ENCODE measurements around the gene MED19.

MED19 gene

DNA sequence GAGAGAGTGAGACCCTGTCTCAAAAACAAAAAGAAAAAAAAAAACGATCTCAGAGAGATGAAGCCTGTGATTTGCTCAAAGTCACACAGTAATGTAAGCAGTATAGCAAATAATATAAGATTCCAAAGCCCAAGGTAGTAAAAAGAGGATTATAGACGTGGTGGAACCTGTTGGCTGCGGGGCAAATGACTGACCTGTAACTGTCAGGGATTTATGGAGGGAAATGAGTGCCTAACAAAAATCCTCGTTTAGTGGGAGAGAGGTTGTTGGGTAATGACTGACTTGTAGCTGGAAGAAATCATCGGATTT is 55.2 kb downstream of the MED19 start:
- Histone ChIP-seq H3K79me2 (ENCODE audit: insufficient read depth, low read length) (peaks cover 36% of the 10 kb centered on the region), H2AFZ (ENCODE audit: low read length) (peak overlapping the region; percentile 72; the same call in 1 of the 2 replicates), H3K36me3 (ENCODE audit: insufficient read depth, low read length) (peaks cover 10% of the 10 kb centered on the region; the same call in 1 of the 2 replicates), H3F3A (ENCODE audit: low read depth) (no peaks in the 10 kb centered on the region), H3K4me2 (ENCODE audit: low read depth, low read length, poor library complexity, severe bottlenecking) (peak overlapping the region; percentile 63), H3K4me3 (ENCODE audit: low read length, poor library complexity, severe bottlenecking) (peak overlapping the region; percentile 84), H3K4me1 (ENCODE audit: insufficient read depth, low read length, poor library complexity, severe bottlenecking) (peaks cover 18% of the 10 kb centered on the region), H3K9ac (ENCODE audit: low read depth, low read length, poor library complexity, severe bottlenecking) (peak overlapping the region; percentile 77), H4K20me1 (ENCODE audit: insufficient read depth, low read length, poor library complexity, severe bottlenecking) (peaks cover 12% of the 10 kb centered on the region), H3K9me2 (replicated peaks; ENCODE audit: low read depth, low read length) (no peaks in the 10 kb centered on the region), H3K27me3 (ENCODE audit: insufficient read depth, low read length, poor library complexity, severe bottlenecking) (no peaks in the 10 kb centered on the region), H3K9me3 (ENCODE audit: insufficient read depth, low read depth, low read length) (no peaks in the 10 kb centered on the region)
- no peak for TF ChIP-seq EZH2phosphoT487 (IDR thresholded peaks at IDR 0.05; ENCODE audit: borderline replicate concordance)
- TF ChIP-seq, protein P1, sequence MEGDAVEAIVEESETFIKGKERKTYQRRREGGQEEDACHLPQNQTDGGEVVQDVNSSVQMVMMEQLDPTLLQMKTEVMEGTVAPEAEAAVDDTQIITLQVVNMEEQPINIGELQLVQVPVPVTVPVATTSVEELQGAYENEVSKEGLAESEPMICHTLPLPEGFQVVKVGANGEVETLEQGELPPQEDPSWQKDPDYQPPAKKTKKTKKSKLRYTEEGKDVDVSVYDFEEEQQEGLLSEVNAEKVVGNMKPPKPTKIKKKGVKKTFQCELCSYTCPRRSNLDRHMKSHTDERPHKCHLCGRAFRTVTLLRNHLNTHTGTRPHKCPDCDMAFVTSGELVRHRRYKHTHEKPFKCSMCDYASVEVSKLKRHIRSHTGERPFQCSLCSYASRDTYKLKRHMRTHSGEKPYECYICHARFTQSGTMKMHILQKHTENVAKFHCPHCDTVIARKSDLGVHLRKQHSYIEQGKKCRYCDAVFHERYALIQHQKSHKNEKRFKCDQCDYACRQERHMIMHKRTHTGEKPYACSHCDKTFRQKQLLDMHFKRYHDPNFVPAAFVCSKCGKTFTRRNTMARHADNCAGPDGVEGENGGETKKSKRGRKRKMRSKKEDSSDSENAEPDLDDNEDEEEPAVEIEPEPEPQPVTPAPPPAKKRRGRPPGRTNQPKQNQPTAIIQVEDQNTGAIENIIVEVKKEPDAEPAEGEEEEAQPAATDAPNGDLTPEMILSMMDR (conservative IDR thresholded peaks at IDR 0.05; ENCODE audit: low read length), result no peak
